ENCODE results near the gene GJA8.
"Not testable (repeated sequence)": the region's sequence is repeated elsewhere in the genome, so short reads cannot be mapped to it uniquely, and the experiment has no call there.

GJA8 gene

GRCh38 chr1:147902253-147902845, at the start of gene GJA8:
GJA8 (plus strand) TSS chr1:147902795; CDS start chr1:147907956, 5,161 bp downstream.
- no peak for DNase-seq (ENCODE audit: low read depth, low spot score)

- DNase-seq (ENCODE audit: low read depth, low spot score) = no peak
Measured at GRCh38 chr1:147853391-147853790, 49.2 kb upstream of the GJA8 start.

- DNase-seq (ENCODE audit: low read depth, low spot score) = peak; percentile 70
Measured at GRCh38 chr1:147854989-147855388, 47.6 kb upstream of the GJA8 start.

GRCh38 chr1:147855996-147856395, 46.6 kb upstream of the GJA8 start:
- not testable (repeated sequence) for DNase-seq (ENCODE audit: low read depth, low spot score)

- DNase-seq (ENCODE audit: low read depth, low spot score) = not testable (repeated sequence)
Measured at GRCh38 chr1:147867204-147867603, 35.4 kb upstream of the GJA8 start.

GRCh38 chr1:147878022-147878421, 24.6 kb upstream of the GJA8 start:
- no peak for DNase-seq (ENCODE audit: low read depth, low spot score)

- no peak for DNase-seq (ENCODE audit: low read depth, low spot score)
Measured at GRCh38 chr1:147879911-147880310, 22.7 kb upstream of the GJA8 start.

GRCh38 chr1:147882535-147882934, 20.1 kb upstream of the GJA8 start:
- DNase-seq (ENCODE audit: low read depth, low spot score) = no peak

GRCh38 chr1:147890177-147890790, 12.3 kb upstream of the GJA8 start:
- peak; percentile 86 for DNase-seq (ENCODE audit: low read depth, low spot score)

- no peak for DNase-seq (ENCODE audit: low read depth, low spot score)
Measured at GRCh38 chr1:147891088-147891487, 11.5 kb upstream of the GJA8 start.

GRCh38 chr1:147892216-147892615, 10.4 kb upstream of the GJA8 start:
- peak; percentile 43 for DNase-seq (ENCODE audit: low read depth, low spot score)

GRCh38 chr1:147892731-147893214, 9.8 kb upstream of the GJA8 start:
- DNase-seq (ENCODE audit: low read depth, low spot score) = peak; percentile 30

- DNase-seq (ENCODE audit: low read depth, low spot score) = no peak
Measured at GRCh38 chr1:147895123-147895522, 7.5 kb upstream of the GJA8 start.

GRCh38 chr1:147897029-147897752, 5.4 kb upstream of the GJA8 start:
- no peak for DNase-seq (ENCODE audit: low read depth, low spot score)

- no peak for DNase-seq (ENCODE audit: low read depth, low spot score)
Measured at GRCh38 chr1:147897789-147898188, 4.8 kb upstream of the GJA8 start.

GRCh38 chr1:147904726-147905125, 2.1 kb downstream of the GJA8 start:
- DNase-seq (ENCODE audit: low read depth, low spot score) = no peak

GRCh38 chr1:147907786-147908509, 5.4 kb downstream of the GJA8 start:
- DNase-seq (ENCODE audit: low read depth, low spot score) = no peak

- no peak for DNase-seq (ENCODE audit: low read depth, low spot score)
Measured at GRCh38 chr1:147912553-147912952, 10.0 kb downstream of the GJA8 start.

GRCh38 chr1:147913362-147913942, 10.9 kb downstream of the GJA8 start:
- no peak for DNase-seq (ENCODE audit: low read depth, low spot score)

- no peak for DNase-seq (ENCODE audit: low read depth, low spot score)
Measured at GRCh38 chr1:147919896-147920295, 17.3 kb downstream of the GJA8 start.

GRCh38 chr1:147924813-147925212, 22.2 kb downstream of the GJA8 start:
- no peak for DNase-seq (ENCODE audit: low read depth, low spot score)

- DNase-seq (ENCODE audit: low read depth, low spot score) = not testable (repeated sequence)
Measured at GRCh38 chr1:147927215-147927614, 24.6 kb downstream of the GJA8 start.

Data from ELF-1 (cell line).